ENCODE data around the gene LGALS13.
"Not testable (repeated sequence)": the region's sequence is repeated elsewhere in the genome, so short reads cannot be mapped to it uniquely, and the experiment has no call there.

Gene LGALS13

DNA sequence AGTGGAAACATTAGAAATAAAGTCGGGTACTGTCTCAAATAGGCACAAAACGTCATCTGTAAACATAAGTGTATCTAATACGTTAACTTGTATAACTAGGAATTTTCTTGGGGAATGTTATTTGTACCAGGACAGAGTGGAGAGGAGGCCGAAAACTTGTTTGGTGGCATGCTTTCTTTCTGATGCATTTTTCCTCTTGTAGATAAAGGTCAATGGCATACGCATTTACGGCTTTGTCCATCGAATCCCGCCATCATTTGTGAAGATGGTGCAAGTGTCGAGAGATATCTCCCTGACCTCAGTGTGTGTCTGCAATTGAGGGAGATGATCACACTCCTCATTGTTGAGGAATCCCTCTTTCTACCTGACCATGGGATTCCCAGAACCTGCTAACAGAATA, 4.7 kb downstream of the LGALS13 start:
- H3K36me3 ChIP-seq (ENCODE audit: control insufficient read depth in 5 of 5, insufficient read depth in 5 of 5, low read length in 5 of 5), result no peaks in the 10 kb centered on the region
- H3K4me3 ChIP-seq (ENCODE audit: low read depth in 1 of 5, low read length in 5 of 5), result no peak overlapping the region
- no peaks in the 10 kb centered on the region for H3K4me1 ChIP-seq (ENCODE audit: control insufficient read depth in 5 of 5, insufficient read depth in 5 of 5, low read length in 5 of 5)
- no peaks in the 10 kb centered on the region for H3K9me3 ChIP-seq (ENCODE audit: control insufficient read depth in 5 of 5, low read length in 5 of 5)
- peaks cover 0 to 10% (median 3%) of the 10 kb centered on the region in 5 donors for H3K27me3 ChIP-seq (ENCODE audit: control insufficient read depth in 5 of 5, insufficient read depth in 4 of 5, low read length in 5 of 5)
- H3K9ac ChIP-seq (ENCODE audit: low read length in 5 of 5), result no peak overlapping the region
- no peak overlapping the region for H3K27ac ChIP-seq (ENCODE audit: low read depth, low read length)

DNA sequence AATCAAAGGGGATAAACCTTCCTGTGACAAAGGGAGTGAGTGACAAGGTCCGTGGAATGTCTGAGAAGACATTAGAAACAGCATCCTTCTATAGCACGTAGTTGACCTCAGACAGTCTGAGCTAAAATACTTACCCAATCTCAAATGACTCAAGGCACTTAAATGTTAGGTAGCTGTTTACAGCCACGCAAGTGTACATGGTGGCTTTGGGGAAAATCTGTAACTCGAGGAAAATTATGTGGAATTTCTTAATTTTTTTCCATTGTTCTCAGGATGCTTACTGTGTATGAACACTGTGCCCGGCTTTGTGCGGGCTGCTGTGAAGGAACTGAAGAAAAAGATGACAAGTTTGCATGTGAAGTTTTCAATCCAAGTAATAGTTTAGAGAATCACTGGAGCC, 5.2 kb downstream of the LGALS13 start:
- Histone ChIP-seq H3K9me3 (ENCODE audit: control insufficient read depth in 5 of 5, low read length in 5 of 5) (no peaks in the 10 kb centered on the region), H3K4me1 (ENCODE audit: control insufficient read depth in 5 of 5, insufficient read depth in 5 of 5, low read length in 5 of 5) (no peaks in the 10 kb centered on the region), H3K9ac (ENCODE audit: low read length in 5 of 5) (no peak overlapping the region)

DNA sequence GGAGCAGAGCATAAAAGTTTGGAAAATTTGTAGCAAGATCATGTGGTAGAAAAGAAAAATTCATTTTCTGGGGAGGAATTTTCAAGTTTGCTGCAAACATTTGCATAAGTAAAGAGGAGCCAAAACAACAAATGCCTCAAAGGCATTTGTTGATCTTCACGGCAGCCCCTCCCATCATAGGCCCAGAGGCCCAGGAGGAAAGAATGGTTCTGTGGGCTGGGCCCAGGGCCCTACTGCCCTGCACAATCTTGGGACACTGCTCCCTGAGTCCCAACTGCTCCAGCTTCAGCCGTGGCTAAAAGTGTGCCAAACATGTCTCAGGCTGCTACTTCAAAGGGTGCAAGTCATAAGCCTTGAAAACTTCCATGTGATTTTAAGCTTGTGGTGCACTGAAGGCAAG, 11.3 kb downstream of the LGALS13 start:
- Histone ChIP-seq H3K27ac (ENCODE audit: low read depth, low read length) (no peak overlapping the region), H3K36me3 (ENCODE audit: control insufficient read depth in 5 of 5, insufficient read depth in 5 of 5, low read length in 5 of 5) (no peaks in the 10 kb centered on the region)

More for the DNA sequence above, 5.2 kb downstream of the LGALS13 start:
- Histone ChIP-seq H3K27me3 (ENCODE audit: control insufficient read depth in 5 of 5, insufficient read depth in 4 of 5, low read length in 5 of 5) (peaks cover 0 to 10% (median 3%) of the 10 kb centered on the region in 5 donors), H3K4me3 (ENCODE audit: low read depth in 1 of 5, low read length in 5 of 5) (no peak overlapping the region), H3K27ac (ENCODE audit: low read depth, low read length) (no peak overlapping the region), H3K36me3 (ENCODE audit: control insufficient read depth in 5 of 5, insufficient read depth in 5 of 5, low read length in 5 of 5) (no peaks in the 10 kb centered on the region)

DNA sequence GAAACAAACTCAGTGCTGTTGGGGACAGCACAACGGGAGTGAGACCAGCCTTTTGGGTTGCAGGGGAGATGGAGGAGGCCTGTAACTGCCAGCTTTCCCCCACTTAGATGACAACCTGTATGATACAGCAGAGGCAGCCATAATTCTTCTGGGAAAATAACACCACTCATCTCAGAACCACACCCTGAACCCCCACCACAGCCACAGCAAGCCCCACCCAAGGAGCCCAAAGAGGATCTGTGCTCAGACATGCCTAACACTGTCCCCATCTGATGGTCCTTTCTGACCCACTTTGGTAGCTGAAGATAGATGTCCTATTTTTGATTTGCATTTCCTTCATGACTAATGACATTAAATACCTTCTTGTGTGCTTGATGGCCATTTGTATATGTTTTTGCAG, 15.4 kb downstream of the LGALS13 start:
- peaks cover 0 to 4% (median 0%) of the 10 kb centered on the region in 5 donors for H3K27me3 ChIP-seq (ENCODE audit: control insufficient read depth in 5 of 5, insufficient read depth in 4 of 5, low read length in 5 of 5)
- H3K27ac ChIP-seq (ENCODE audit: low read depth, low read length), result no peak overlapping the region
- H3K4me3 ChIP-seq (ENCODE audit: low read depth in 1 of 5, low read length in 5 of 5), result no peak overlapping the region
- no peaks in the 10 kb centered on the region for H3K36me3 ChIP-seq (ENCODE audit: control insufficient read depth in 5 of 5, insufficient read depth in 5 of 5, low read length in 5 of 5)
- H3K9ac ChIP-seq (ENCODE audit: low read length in 5 of 5), result no peak overlapping the region
- no peaks in the 10 kb centered on the region for H3K4me1 ChIP-seq (ENCODE audit: control insufficient read depth in 5 of 5, insufficient read depth in 5 of 5, low read length in 5 of 5)
- H3K9me3 ChIP-seq (ENCODE audit: control insufficient read depth in 5 of 5, low read length in 5 of 5), result peaks cover 0 to 8% (median 0%) of the 10 kb centered on the region in 5 donors

More for the DNA sequence above, 11.3 kb downstream of the LGALS13 start:
- Histone ChIP-seq H3K9me3 (ENCODE audit: control insufficient read depth in 5 of 5, low read length in 5 of 5) (peaks cover 0 to 8% (median 0%) of the 10 kb centered on the region in 5 donors), H3K4me3 (ENCODE audit: low read depth in 1 of 5, low read length in 5 of 5) (no peak overlapping the region), H3K27me3 (ENCODE audit: control insufficient read depth in 5 of 5, insufficient read depth in 4 of 5, low read length in 5 of 5) (peaks cover 0 to 4% (median 0%) of the 10 kb centered on the region in 5 donors), H3K4me1 (ENCODE audit: control insufficient read depth in 5 of 5, insufficient read depth in 5 of 5, low read length in 5 of 5) (no peaks in the 10 kb centered on the region), H3K9ac (ENCODE audit: low read length in 5 of 5) (no peak overlapping the region)

DNA sequence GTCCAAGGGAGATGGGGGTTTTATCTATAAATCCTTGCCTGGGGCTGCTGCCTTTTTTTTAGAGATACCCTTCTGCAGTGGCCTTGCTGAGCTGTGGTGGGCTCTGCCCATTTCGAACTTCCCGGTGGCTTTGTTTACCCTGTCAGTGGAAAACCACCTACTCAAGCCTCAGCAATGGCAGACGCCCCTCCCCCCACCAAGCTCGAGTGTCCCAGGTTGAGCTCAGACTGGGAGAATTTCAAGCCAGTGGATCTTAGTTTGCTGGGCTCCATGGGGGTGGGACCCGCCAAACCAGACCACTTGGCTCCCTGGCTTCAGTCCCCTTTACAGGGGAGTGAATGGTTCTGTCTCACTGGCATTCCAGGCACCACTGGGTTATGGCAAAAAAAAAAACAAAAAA, 21.6 kb downstream of the LGALS13 start:
- no peaks in the 10 kb centered on the region for H3K4me1 ChIP-seq (ENCODE audit: control insufficient read depth in 5 of 5, insufficient read depth in 5 of 5, low read length in 5 of 5)
- H3K27ac ChIP-seq (ENCODE audit: low read depth, low read length), result no peak overlapping the region
- H3K9me3 ChIP-seq (ENCODE audit: control insufficient read depth in 5 of 5, low read length in 5 of 5), result no peaks in the 10 kb centered on the region
- no peak overlapping the region for H3K4me3 ChIP-seq (ENCODE audit: low read depth in 1 of 5, low read length in 5 of 5)
- H3K9ac ChIP-seq (ENCODE audit: low read length in 5 of 5), result no peak overlapping the region
- peaks cover 0 to 16% (median 9%) of the 10 kb centered on the region in 5 donors for H3K27me3 ChIP-seq (ENCODE audit: control insufficient read depth in 5 of 5, insufficient read depth in 4 of 5, low read length in 5 of 5)
- no peaks in the 10 kb centered on the region for H3K36me3 ChIP-seq (ENCODE audit: control insufficient read depth in 5 of 5, insufficient read depth in 5 of 5, low read length in 5 of 5)

DNA sequence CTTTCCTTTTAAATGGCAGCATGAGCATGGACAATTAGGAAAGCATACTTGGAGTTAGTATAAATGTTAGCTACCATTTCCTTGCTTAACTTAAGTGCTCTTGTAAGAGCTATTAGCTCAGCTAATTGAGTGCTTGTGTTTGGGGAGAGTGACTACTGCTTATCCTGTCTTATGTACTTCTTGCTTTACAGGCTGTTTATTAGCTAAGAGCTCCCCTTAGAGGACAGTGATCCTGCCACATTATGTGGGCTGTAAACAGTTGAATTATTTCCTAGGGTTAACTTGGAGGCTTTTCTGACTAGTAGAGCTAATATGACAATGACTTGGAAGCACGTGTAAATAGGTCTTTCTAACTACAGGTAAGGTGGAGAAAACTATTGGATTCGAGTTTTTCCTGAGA, 25.3 kb downstream of the LGALS13 start:
- not testable (repeated sequence) for H3K4me3 ChIP-seq (ENCODE audit: low read depth in 1 of 5, low read length in 5 of 5); H3K9me3 ChIP-seq (ENCODE audit: control insufficient read depth in 5 of 5, low read length in 5 of 5); H3K4me1 ChIP-seq (ENCODE audit: control insufficient read depth in 5 of 5, insufficient read depth in 5 of 5, low read length in 5 of 5); H3K27ac ChIP-seq (ENCODE audit: low read depth, low read length); H3K9ac ChIP-seq (ENCODE audit: low read length in 5 of 5); H3K36me3 ChIP-seq (ENCODE audit: control insufficient read depth in 5 of 5, insufficient read depth in 5 of 5, low read length in 5 of 5)
- H3K27me3 ChIP-seq (ENCODE audit: control insufficient read depth in 5 of 5, insufficient read depth in 4 of 5, low read length in 5 of 5), result peaks cover 0 to 18% (median 9%) of the 10 kb centered on the region in 5 donors

DNA sequence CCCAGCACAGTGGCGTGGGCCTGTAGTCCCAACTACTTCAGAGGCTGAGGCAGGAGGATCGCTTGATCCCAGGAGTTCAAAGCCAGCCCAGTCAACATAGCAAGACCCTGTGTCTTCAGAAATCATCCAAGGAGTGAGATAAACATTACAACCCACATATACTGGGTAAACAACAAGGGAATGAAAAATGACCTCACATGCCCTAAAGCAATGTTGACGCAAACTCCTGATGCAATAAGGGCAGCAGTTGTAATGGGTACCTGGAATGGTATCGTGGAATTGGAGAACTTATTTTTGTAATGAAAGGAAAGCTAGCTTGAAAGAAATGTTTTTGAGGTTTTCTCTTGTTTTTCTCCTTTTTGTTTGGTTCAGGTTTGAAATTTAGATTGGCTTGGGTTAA, 28.9 kb downstream of the LGALS13 start:
- Histone ChIP-seq H3K27ac (ENCODE audit: low read depth, low read length) (no peak overlapping the region), H3K27me3 (ENCODE audit: control insufficient read depth in 5 of 5, insufficient read depth in 4 of 5, low read length in 5 of 5) (peaks cover 0 to 2% (median 0%) of the 10 kb centered on the region in 5 donors), H3K4me3 (ENCODE audit: low read depth in 1 of 5, low read length in 5 of 5) (no peak overlapping the region), H3K4me1 (ENCODE audit: control insufficient read depth in 5 of 5, insufficient read depth in 5 of 5, low read length in 5 of 5) (no peaks in the 10 kb centered on the region), H3K9me3 (ENCODE audit: control insufficient read depth in 5 of 5, low read length in 5 of 5) (peaks cover 0 to 3% (median 0%) of the 10 kb centered on the region in 5 donors), H3K9ac (ENCODE audit: low read length in 5 of 5) (no peak overlapping the region), H3K36me3 (ENCODE audit: control insufficient read depth in 5 of 5, insufficient read depth in 5 of 5, low read length in 5 of 5) (no peaks in the 10 kb centered on the region)

DNA sequence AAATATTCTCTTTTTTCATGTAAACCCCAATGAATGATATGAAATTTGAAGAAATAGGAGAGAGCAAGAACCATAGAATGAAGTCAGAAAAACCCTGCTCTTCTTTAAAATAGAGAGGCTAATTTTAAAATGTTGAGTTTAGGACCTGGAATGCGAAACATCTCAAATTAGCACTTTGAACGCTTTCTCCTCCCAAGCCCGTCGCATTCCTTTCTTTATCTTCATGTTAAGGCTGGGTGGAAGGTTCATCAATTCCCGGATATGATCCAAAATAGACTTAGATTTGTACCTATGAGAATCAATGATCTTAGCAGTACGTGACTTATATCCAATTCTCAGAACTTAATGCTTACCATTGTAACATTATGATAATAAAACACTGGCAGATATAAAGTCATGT, 29.3 kb downstream of the LGALS13 start:
- peaks cover 0 to 5% (median 0%) of the 10 kb centered on the region in 5 donors for H3K9me3 ChIP-seq (ENCODE audit: control insufficient read depth in 5 of 5, low read length in 5 of 5)
- no peaks in the 10 kb centered on the region for H3K36me3 ChIP-seq (ENCODE audit: control insufficient read depth in 5 of 5, insufficient read depth in 5 of 5, low read length in 5 of 5)
- H3K9ac ChIP-seq (ENCODE audit: low read length in 5 of 5), result no peak overlapping the region
- H3K27ac ChIP-seq (ENCODE audit: low read depth, low read length), result no peak overlapping the region
- no peaks in the 10 kb centered on the region for H3K4me1 ChIP-seq (ENCODE audit: control insufficient read depth in 5 of 5, insufficient read depth in 5 of 5, low read length in 5 of 5)
- peaks cover 0 to 2% (median 0%) of the 10 kb centered on the region in 5 donors for H3K27me3 ChIP-seq (ENCODE audit: control insufficient read depth in 5 of 5, insufficient read depth in 4 of 5, low read length in 5 of 5)
- H3K4me3 ChIP-seq (ENCODE audit: low read depth in 1 of 5, low read length in 5 of 5), result no peak overlapping the region

DNA sequence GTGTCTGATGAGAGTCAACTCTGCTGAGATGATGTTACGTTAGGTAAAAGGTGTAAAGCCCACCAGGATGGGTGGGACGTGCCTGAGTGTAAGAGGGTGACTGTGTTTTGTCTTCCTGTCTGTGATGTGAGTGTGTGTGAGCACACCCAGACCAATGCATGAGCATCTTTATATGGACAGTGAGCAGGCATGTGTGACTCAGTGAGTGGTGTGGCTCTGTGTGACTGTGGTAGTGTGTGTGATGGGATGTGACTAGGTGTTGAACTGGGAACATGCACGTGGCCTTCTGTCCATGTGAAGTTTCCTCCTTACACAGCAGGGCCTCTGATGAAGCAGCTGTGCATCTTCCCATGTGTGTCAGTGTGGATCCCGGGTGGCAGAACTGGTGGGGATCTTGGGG, 35.6 kb downstream of the LGALS13 start:
- Histone ChIP-seq H3K9ac (ENCODE audit: low read length in 5 of 5) (no peak overlapping the region), H3K27me3 (ENCODE audit: control insufficient read depth in 5 of 5, insufficient read depth in 4 of 5, low read length in 5 of 5) (peaks cover 5 to 24% (median 12%) of the 10 kb centered on the region in 5 donors), H3K9me3 (ENCODE audit: control insufficient read depth in 5 of 5, low read length in 5 of 5) (peaks cover 0 to 5% (median 0%) of the 10 kb centered on the region in 5 donors)

DNA sequence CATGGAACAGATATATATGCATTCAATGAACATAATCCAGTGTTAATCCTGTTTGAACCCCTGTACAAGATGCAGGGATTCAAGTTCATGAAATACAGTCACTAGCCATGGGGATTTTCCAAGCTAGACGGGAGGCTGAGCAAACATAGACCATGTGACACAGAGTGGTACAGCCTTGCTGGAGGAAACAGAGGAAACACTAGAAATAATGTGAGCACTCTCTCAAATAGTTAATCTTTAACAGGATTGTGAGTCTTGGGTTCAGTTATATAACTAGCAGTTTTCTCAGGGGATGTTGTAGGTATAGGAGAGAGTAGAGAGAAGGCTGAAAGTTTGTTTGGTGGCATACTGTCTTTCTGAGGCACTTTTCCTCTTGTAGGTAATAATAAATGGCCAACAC, 39.4 kb downstream of the LGALS13 start:
- Histone ChIP-seq H3K4me3 (ENCODE audit: low read depth in 1 of 5, low read length in 5 of 5) (no peak overlapping the region), H3K9ac (ENCODE audit: low read length in 5 of 5) (no peak overlapping the region), H3K27ac (ENCODE audit: low read depth, low read length) (no peak overlapping the region), H3K36me3 (ENCODE audit: control insufficient read depth in 5 of 5, insufficient read depth in 5 of 5, low read length in 5 of 5) (no peaks in the 10 kb centered on the region), H3K9me3 (ENCODE audit: control insufficient read depth in 5 of 5, low read length in 5 of 5) (no peaks in the 10 kb centered on the region), H3K4me1 (ENCODE audit: control insufficient read depth in 5 of 5, insufficient read depth in 5 of 5, low read length in 5 of 5) (no peaks in the 10 kb centered on the region), H3K27me3 (ENCODE audit: control insufficient read depth in 5 of 5, insufficient read depth in 4 of 5, low read length in 5 of 5) (peaks cover 5 to 24% (median 12%) of the 10 kb centered on the region in 5 donors)

More for the DNA sequence above, 35.6 kb downstream of the LGALS13 start:
- no peak overlapping the region for H3K4me3 ChIP-seq (ENCODE audit: low read depth in 1 of 5, low read length in 5 of 5)
- H3K4me1 ChIP-seq (ENCODE audit: control insufficient read depth in 5 of 5, insufficient read depth in 5 of 5, low read length in 5 of 5), result no peaks in the 10 kb centered on the region
- no peak overlapping the region for H3K27ac ChIP-seq (ENCODE audit: low read depth, low read length)
- no peaks in the 10 kb centered on the region for H3K36me3 ChIP-seq (ENCODE audit: control insufficient read depth in 5 of 5, insufficient read depth in 5 of 5, low read length in 5 of 5)

DNA sequence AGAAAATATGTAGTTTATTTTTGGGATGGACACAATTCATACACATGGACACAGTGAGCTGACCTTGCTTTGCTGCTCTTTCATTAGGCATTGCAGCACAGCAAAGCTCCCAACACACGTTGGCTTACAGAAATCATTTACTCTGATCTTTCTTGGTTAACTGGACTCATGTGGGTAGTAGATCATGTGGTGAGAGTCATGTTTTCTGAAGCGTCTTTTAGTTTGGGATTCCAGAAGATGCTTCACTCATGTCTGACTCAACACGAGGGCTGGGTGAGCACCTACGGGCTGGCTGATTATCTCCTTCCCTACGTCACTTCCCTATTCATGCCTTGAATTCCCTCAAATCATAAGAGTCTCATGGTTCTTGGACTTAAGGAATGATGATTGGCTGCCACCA, 41.3 kb downstream of the LGALS13 start:
- Histone ChIP-seq H3K9ac (ENCODE audit: low read length in 5 of 5) (no peak overlapping the region), H3K4me1 (ENCODE audit: control insufficient read depth in 5 of 5, insufficient read depth in 5 of 5, low read length in 5 of 5) (peaks cover 0 to 3% (median 0%) of the 10 kb centered on the region in 5 donors), H3K27me3 (ENCODE audit: control insufficient read depth in 5 of 5, insufficient read depth in 4 of 5, low read length in 5 of 5) (peaks cover 0 to 13% (median 7%) of the 10 kb centered on the region in 5 donors), H3K36me3 (ENCODE audit: control insufficient read depth in 5 of 5, insufficient read depth in 5 of 5, low read length in 5 of 5) (no peaks in the 10 kb centered on the region), H3K9me3 (ENCODE audit: control insufficient read depth in 5 of 5, low read length in 5 of 5) (no peaks in the 10 kb centered on the region), H3K27ac (ENCODE audit: low read depth, low read length) (no peak overlapping the region), H3K4me3 (ENCODE audit: low read depth in 1 of 5, low read length in 5 of 5) (no peak overlapping the region)
